HepG2 (cell line): Measurements from ENCODE around the gene MT1G. TPM values are rescaled to one million over a fixed set of nuclear protein-coding genes. Genes with fewer than 3 reads are reported as not detected.
A peak's percentile ranks its signal among the peaks of the same experiment; 100 is the strongest.

Experiments
- ATRX ChIP-seq: sonication (generic); formaldehyde crosslinking; IDR thresholded peaks from 2 replicates; pipeline ENCODE4 v1.4.0; 2020; ENCODE audit warnings: missing genetic modification reagents, borderline replicate concordance
- ETV6 ChIP-seq: sonication (generic); formaldehyde crosslinking; conservative IDR thresholded peaks from 2 replicates; pipeline ENCODE4 v1.4.0; 2020; ENCODE audit warnings: missing genetic modification reagents
- HNF1A ChIP-seq, 2 experiments: sonication (generic) in 1 of 2; formaldehyde crosslinking in 1 of 2; IDR thresholded peaks; 2 replicates each; pipeline versions ENCODE4 v1.4.0 to v1.6.1; 2016 to 2020; ENCODE audit warnings: borderline replicate concordance in 1 of 2, low read depth in 1 of 2, mild to moderate bottlenecking in 1 of 2, missing genetic modification reagents in 1 of 2
- IRF1 ChIP-seq: sonication (generic); formaldehyde crosslinking; IDR thresholded peaks from 2 replicates; pipeline ENCODE4 v1.4.0; 2020; ENCODE audit warnings: low read depth, mild to moderate bottlenecking, missing genetic modification reagents
- JUNB ChIP-seq: sonication (generic); formaldehyde crosslinking; IDR thresholded peaks from 2 replicates; pipeline ENCODE4 v1.8.0; 2022; ENCODE audit warnings: missing genetic modification reagents, mild to moderate bottlenecking, borderline replicate concordance
- KAT7 ChIP-seq: IDR thresholded peaks from 2 replicates; pipeline ENCODE4 v1.6.1; 2018; ENCODE audit warnings: borderline replicate concordance, missing compliant biosample characterization
- KLF11 ChIP-seq: IDR thresholded peaks from 2 replicates; pipeline ENCODE4 v1.6.1; 2016; ENCODE audit warnings: missing compliant biosample characterization
- MAFK ChIP-seq, 2 experiments: IDR thresholded peaks in 1 of 2; conservative IDR thresholded peaks in 1 of 2; 2 replicates each; pipeline ENCODE4 v1.6.1; 2011; ENCODE audit warnings: improper control_type of control experiment in 2 of 2, low read length in 2 of 2
- NFIB ChIP-seq: sonication (generic); formaldehyde crosslinking; IDR thresholded peaks from 2 replicates; pipeline ENCODE4 v1.9.0; 2021; ENCODE audit warnings: missing genetic modification reagents, mild to moderate bottlenecking, borderline replicate concordance
- PPARG ChIP-seq: conservative IDR thresholded peaks from 2 replicates; pipeline ENCODE4 v1.6.1; 2016; ENCODE audit warnings: missing biosample characterization, missing genetic modification reagents
- SMC3 ChIP-seq: IDR thresholded peaks from 2 replicates; pipeline ENCODE4 v1.6.1; 2011; ENCODE audit warnings: low read length, improper control_type of control experiment
- ZFP1 ChIP-seq: IDR thresholded peaks from 2 replicates; pipeline ENCODE4 v1.6.1; 2016
- ZMYM3 ChIP-seq: sonication (generic); formaldehyde crosslinking; IDR thresholded peaks from 2 replicates; pipeline ENCODE4 v1.5.1; 2020; ENCODE audit warnings: mild to moderate bottlenecking, missing genetic modification reagents
- ZNF232 ChIP-seq: sonication (generic); formaldehyde crosslinking; IDR thresholded peaks from 2 replicates; pipeline ENCODE4 v1.4.0; 2020; ENCODE audit warnings: missing genetic modification reagents, borderline replicate concordance
- ZNF253 ChIP-seq: sonication (generic); formaldehyde crosslinking; IDR thresholded peaks from 2 replicates; pipeline ENCODE4 v1.8.0; 2022; ENCODE audit warnings: mild to moderate bottlenecking, missing genetic modification reagents, borderline replicate concordance
- ZNF256 ChIP-seq: sonication (generic); formaldehyde crosslinking; conservative IDR thresholded peaks from 2 replicates; pipeline ENCODE4 v1.4.0; 2020; ENCODE audit warnings: missing genetic modification reagents
- ZNF558 ChIP-seq: sonication (generic); formaldehyde crosslinking; IDR thresholded peaks from 2 replicates; pipeline ENCODE4 v1.9.0; 2022; ENCODE audit warnings: mild to moderate bottlenecking, missing genetic modification reagents, borderline replicate concordance
- ZNF672 ChIP-seq: sonication (generic); formaldehyde crosslinking; IDR thresholded peaks from 2 replicates; pipeline ENCODE4 v1.8.1; 2022; ENCODE audit warnings: missing genetic modification reagents
- ZNF724P ChIP-seq: sonication (generic); formaldehyde crosslinking; IDR thresholded peaks from 2 replicates; pipeline ENCODE4 v1.8.0; 2022; ENCODE audit warnings: missing genetic modification reagents, borderline replicate concordance
- ZNF83 ChIP-seq: sonication (generic); formaldehyde crosslinking; IDR thresholded peaks from 2 replicates; pipeline ENCODE4 v1.4.0; 2020; ENCODE audit warnings: missing genetic modification reagents, mild to moderate bottlenecking, borderline replicate concordance
- ZNF883 ChIP-seq: sonication (generic); formaldehyde crosslinking; IDR thresholded peaks from 2 replicates; pipeline ENCODE4 v1.5.1; 2020; ENCODE audit warnings: mild to moderate bottlenecking, missing genetic modification reagents; ENCODE audit errors: not compliant biosample characterization
- polyA plus RNA-seq, 8 experiments: library from polyadenylated mRNA; depleted of rRNA in 3 of 8; stranded (reverse) in 7 of 8; unstranded in 1 of 8; fragments of >200 nt; fragmentation: Illumina TruSeq in 4 of 8; extraction: Trizol in 4 of 8; gene quantifications; 2 replicates each; pipeline versions ENCODE4 v1.2.1 to v1.2.3, GENCODE V29; 2011 to 2016; ENCODE audit warnings: low read depth in 4 of 8, missing spikeins in 1 of 8, mixed read lengths in 1 of 8; ENCODE audit not compliant: insufficient read depth in 1 of 8
- total RNA-seq, 5 experiments: library from RNA; depleted of rRNA; stranded (reverse); fragments of >200 nt; fragmentation: Illumina TruSeq; extraction: Trizol; gene quantifications; 2 replicates each; pipeline ENCODE4 v1.2.3, GENCODE V29; 2016; ENCODE audit warnings: low read depth in 1 of 5
- TF ChIP-seq, protein P1 (sequence below): sonication (generic); formaldehyde crosslinking; IDR thresholded peaks from 2 replicates; pipeline ENCODE4; 2020; ENCODE audit warnings: missing genetic modification reagents, mild to moderate bottlenecking, borderline replicate concordance

Gene MT1G
- total and polyA plus RNA-seq, 2 of the 13 experiments (the other 11 are each of a cell fraction or from before 2014, with no cell fraction given) = 3.6 to 377 TPM

GRCh38 chr16:56657555-56658326 lies 10.1 kb downstream of the MT1G start, which contains the start of gene MT1F (continued):
- TF ChIP-seq IRF1 (CRISPR knock-in tag) = no peak
- TF ChIP-seq, protein P1, sequence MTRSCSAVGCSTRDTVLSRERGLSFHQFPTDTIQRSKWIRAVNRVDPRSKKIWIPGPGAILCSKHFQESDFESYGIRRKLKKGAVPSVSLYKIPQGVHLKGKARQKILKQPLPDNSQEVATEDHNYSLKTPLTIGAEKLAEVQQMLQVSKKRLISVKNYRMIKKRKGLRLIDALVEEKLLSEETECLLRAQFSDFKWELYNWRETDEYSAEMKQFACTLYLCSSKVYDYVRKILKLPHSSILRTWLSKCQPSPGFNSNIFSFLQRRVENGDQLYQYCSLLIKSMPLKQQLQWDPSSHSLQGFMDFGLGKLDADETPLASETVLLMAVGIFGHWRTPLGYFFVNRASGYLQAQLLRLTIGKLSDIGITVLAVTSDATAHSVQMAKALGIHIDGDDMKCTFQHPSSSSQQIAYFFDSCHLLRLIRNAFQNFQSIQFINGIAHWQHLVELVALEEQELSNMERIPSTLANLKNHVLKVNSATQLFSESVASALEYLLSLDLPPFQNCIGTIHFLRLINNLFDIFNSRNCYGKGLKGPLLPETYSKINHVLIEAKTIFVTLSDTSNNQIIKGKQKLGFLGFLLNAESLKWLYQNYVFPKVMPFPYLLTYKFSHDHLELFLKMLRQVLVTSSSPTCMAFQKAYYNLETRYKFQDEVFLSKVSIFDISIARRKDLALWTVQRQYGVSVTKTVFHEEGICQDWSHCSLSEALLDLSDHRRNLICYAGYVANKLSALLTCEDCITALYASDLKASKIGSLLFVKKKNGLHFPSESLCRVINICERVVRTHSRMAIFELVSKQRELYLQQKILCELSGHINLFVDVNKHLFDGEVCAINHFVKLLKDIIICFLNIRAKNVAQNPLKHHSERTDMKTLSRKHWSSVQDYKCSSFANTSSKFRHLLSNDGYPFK (CRISPR knock-in tag) = no peak
- TF ChIP-seq ZNF558 (CRISPR knock-in tag) = no peak
- no peak for TF ChIP-seq ZNF253
- no peak for TF ChIP-seq NFIB (CRISPR knock-in tag)
- TF ChIP-seq ZMYM3 = peak; percentile 42; the same call in 1 of the 2 replicates
- no peak for TF ChIP-seq ZNF83 (CRISPR knock-in tag)
- TF ChIP-seq KAT7 = peak; percentile 55; the same call in 1 of the 2 replicates
- no peak for TF ChIP-seq ZNF256
- TF ChIP-seq ZNF724P (CRISPR knock-in tag) = no peak
- TF ChIP-seq ZNF232 (CRISPR knock-in tag) = no peak
- no peak for TF ChIP-seq KLF11 (CRISPR knock-in tag)
- 0 out of 2 replicates have a peak, but pooled peaks have one; percentile 12 for TF ChIP-seq PPARG
- TF ChIP-seq HNF1A (IDR thresholded peaks at IDR 0.05; ENCODE audit: low read depth) = no peak
- TF ChIP-seq HNF1A (CRISPR knock-in tag; IDR thresholded peaks at IDR 0.05; ENCODE audit: borderline replicate concordance) = no peak
- TF ChIP-seq ZNF883 (CRISPR knock-in tag) = no peak
- TF ChIP-seq JUNB = no peak
- TF ChIP-seq ETV6 (CRISPR knock-in tag) = 0 out of 2 replicates have a peak, but pooled peaks have one; percentile 25
- TF ChIP-seq ZFP1 (CRISPR knock-in tag) = 0 out of 2 replicates have a peak, but pooled peaks have one; percentile 22
- no peak for TF ChIP-seq MAFK (conservative IDR thresholded peaks at IDR 0.05 in 1 of 2, IDR thresholded peaks at IDR 0.05 in 1 of 2; ENCODE audit: low read length in 2 of 2)
- TF ChIP-seq SMC3 = no peak
- no peak for TF ChIP-seq ZNF672
- TF ChIP-seq ATRX (CRISPR knock-in tag) = no peak
